GM21423 (cell line): ENCODE measurements around the gene ECPAS.
"Not testable (repeated sequence)": the region's sequence is repeated elsewhere in the genome, so short reads cannot be mapped to it uniquely, and the experiment has no call there.

Experiments
- ATAC-seq: cut with Tn5 transposase; IDR thresholded peaks from one replicate; pipeline ENCODE4 v1.9.1; 2021; ENCODE audit warnings: mild to moderate bottlenecking, moderate library complexity; ENCODE audit not compliant: unreplicated experiment

The ECPAS gene

GRCh38 chr9:111360881-111361280 is 123.3 kb downstream of the ECPAS start:
- no peak for ATAC-seq

GRCh38 chr9:111356481-111357244 is 127.5 kb downstream of the ECPAS start:
- ATAC-seq = no peak

GRCh38 chr9:111352545-111352944 is 131.6 kb downstream of the ECPAS start:
- no peak for ATAC-seq

GRCh38 chr9:111350556-111350955 is 133.6 kb downstream of the ECPAS start:
- ATAC-seq = no peak

GRCh38 chr9:111349766-111350165 is 134.4 kb downstream of the ECPAS start:
- ATAC-seq = no peak

- ATAC-seq = no peak
These were observed 135.3 kb downstream of the ECPAS start for GRCh38 chr9:111348821-111349271.

- not testable (repeated sequence) for ATAC-seq
These were observed 149.8 kb downstream of the ECPAS start for GRCh38 chr9:111334318-111334863.

- no peak for ATAC-seq
These were observed 154.1 kb downstream of the ECPAS start, which contains the start of gene OR2K2 for GRCh38 chr9:111330124-111330523. OR2K2 (minus strand) TSS chr9:111330224; CDS start chr9:111328433, 1,791 bp downstream.

GRCh38 chr9:111320631-111321030 is 163.6 kb downstream of the ECPAS start:
- no peak for ATAC-seq

- no peak for ATAC-seq
These were observed 167.4 kb downstream of the ECPAS start for GRCh38 chr9:111316796-111317195.
